Measurements from ENCODE around the gene TMEM201. TPM values are rescaled to one million over a fixed set of nuclear protein-coding genes. Genes with fewer than 3 reads are reported as not detected.

The TMEM201 gene, protein sequence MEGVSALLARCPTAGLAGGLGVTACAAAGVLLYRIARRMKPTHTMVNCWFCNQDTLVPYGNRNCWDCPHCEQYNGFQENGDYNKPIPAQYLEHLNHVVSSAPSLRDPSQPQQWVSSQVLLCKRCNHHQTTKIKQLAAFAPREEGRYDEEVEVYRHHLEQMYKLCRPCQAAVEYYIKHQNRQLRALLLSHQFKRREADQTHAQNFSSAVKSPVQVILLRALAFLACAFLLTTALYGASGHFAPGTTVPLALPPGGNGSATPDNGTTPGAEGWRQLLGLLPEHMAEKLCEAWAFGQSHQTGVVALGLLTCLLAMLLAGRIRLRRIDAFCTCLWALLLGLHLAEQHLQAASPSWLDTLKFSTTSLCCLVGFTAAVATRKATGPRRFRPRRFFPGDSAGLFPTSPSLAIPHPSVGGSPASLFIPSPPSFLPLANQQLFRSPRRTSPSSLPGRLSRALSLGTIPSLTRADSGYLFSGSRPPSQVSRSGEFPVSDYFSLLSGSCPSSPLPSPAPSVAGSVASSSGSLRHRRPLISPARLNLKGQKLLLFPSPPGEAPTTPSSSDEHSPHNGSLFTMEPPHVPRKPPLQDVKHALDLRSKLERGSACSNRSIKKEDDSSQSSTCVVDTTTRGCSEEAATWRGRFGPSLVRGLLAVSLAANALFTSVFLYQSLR
- total RNA-seq, result 3.4 and 4.5 TPM in 2 replicates

GRCh38 chr1:9588551-9589143 is at the start of gene TMEM201:
TSS of gene TMEM201 (plus strand) at chr1:9588911. CDS start at chr1:9588931, 20 bp downstream.

DNA sequence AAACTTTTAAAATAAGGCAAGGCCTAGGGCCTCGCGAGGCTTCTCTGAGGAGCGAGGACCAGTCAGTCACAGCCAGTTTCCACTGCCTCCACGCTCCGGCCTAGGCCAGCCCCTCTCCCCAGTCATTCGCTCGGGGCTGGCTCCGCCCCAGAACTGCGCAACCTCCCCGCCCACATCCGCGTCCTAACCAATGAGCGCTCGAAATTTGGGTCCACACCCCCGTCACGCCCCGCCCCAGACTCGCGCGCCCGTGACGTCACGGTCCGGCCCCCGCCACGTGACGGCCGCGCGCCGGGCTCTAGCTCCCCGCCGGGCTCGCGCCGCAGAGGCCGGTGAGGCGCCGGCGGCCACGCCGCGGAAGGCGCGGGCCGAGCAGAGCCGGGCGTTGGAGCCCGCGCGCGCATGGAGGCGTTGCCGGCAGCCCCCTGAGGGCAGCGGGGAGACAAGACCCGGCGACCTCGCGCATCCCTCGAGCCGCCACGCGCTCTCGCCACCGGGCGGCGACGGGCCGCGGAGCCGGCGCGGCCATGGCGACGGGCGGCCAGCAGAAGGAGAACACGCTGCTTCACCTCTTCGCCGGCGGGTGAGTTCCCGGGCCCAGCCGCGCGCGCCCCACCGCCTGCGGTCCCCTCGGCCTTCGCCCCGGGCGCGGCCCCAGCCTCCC is 49.4 kb upstream of the TMEM201 start, which contains the start of gene SLC25A33:
TSS of gene SLC25A33 (plus strand) at position 301 of the 664 bp plus-strand sequence. CDS start at position 528, 227 bp downstream.

GRCh38 chr1:9651565-9652378 is 63.1 kb downstream of the TMEM201 start, which contains the start of gene PIK3CD:
TSS of gene PIK3CD (plus strand) at chr1:9651731. CDS start at chr1:9710456, 58,725 bp downstream.

Other genes with a start within 250 kb of the TMEM201 start
- 6.0 and 6.2 TPM in 2 replicates for gene SLC25A33, start 49.4 kb upstream of the TMEM201 start, total RNA-seq
- gene PIK3CD, start 62.8 kb downstream of the TMEM201 start, total RNA-seq, result 7.9 and 17.1 TPM in 2 replicates
- 113 and 145 TPM in 2 replicates for gene CLSTN1, start 235.1 kb downstream of the TMEM201 start, total RNA-seq

All from tracheal epithelial cell (primary cell).